Sigmoid colon (tissue), 7 donors: ENCODE data around the gene ANGPTL2. TPM values are rescaled to one million over a fixed set of nuclear protein-coding genes. Genes with fewer than 3 reads are reported as not detected.

Experiments
- DNase-seq: peaks from one replicate; pipeline ENCODE4 v3.0.0-alpha.2; 2019
- H3K27ac ChIP-seq, 4 donors: fragments of 200-600 bp; sonication (generic); one replicate each; pipeline ENCODE4 v1.5.1; 2016 to 2019; ENCODE audit warnings: mild to moderate bottlenecking in 1 of 4
- H3K27me3 ChIP-seq, 3 donors: fragments of 200-600 bp; sonication (generic); one replicate each; pipeline ENCODE4 v1.5.1; 2019; ENCODE audit warnings: mild to moderate bottlenecking in 1 of 3
- H3K36me3 ChIP-seq, 4 donors: fragments of 200-600 bp; sonication (generic); one replicate each; pipeline ENCODE4 v1.5.1; 2016 to 2019
- H3K4me1 ChIP-seq, 4 donors: fragments of 200-600 bp; sonication (generic); one replicate each; pipeline ENCODE4 v1.5.1; 2017 to 2019
- H3K4me3 ChIP-seq, 4 donors: fragments of 200-600 bp; sonication (generic); one replicate each; pipeline ENCODE4 v1.5.1; 2017 to 2019; ENCODE audit warnings: mild to moderate bottlenecking in 2 of 4, moderate library complexity in 1 of 4
- H3K9me3 ChIP-seq, 4 donors: fragments of 200-600 bp in 3 of 4; sonication (generic) in 3 of 4; one replicate each; pipeline versions ENCODE4 v1.5.1 to v1.6.1; 2013 to 2019
- EP300 ChIP-seq, 4 donors: sonication (generic); formaldehyde crosslinking; IDR thresholded peaks; one replicate each; pipeline ENCODE4 v1.6.1; 2017; ENCODE audit warnings: antibody characterized with exemption in 4 of 4
- POLR2A ChIP-seq, 2 donors: fragments of 450-650 bp; IDR thresholded peaks; one replicate each; pipeline ENCODE4 v1.6.1; 2016; ENCODE audit warnings: antibody characterized with exemption in 2 of 2, mild to moderate bottlenecking in 2 of 2, moderate library complexity in 2 of 2
- POLR2AphosphoS5 ChIP-seq, 4 donors: sonication (generic); formaldehyde crosslinking; IDR thresholded peaks; one replicate each; pipeline ENCODE4 v1.6.1; 2017; ENCODE audit warnings: antibody characterized with exemption in 4 of 4
- WGBS, 2 donors: extraction: QIAGEN DNeasy Blood & Tissue Kit; methylation state at CpG; one replicate each; pipeline ENCODE4 v1.1.7; 2013; 5-methylcytosine and 5-hydroxymethylcytosine counted together
- intact Hi-C: fragments of 100-400 bp; cut with DNase I; formaldehyde crosslinking; loops from one replicate; pipeline ENCODE4 v1.15.1; 2023
- polyA plus RNA-seq, 3 donors: library from polyadenylated mRNA; stranded (reverse); fragments of 200-250 nt; gene quantifications; one replicate each; pipeline ENCODE4 v1.2.3, GENCODE V29; 2013
- total RNA-seq, 4 donors: library from RNA; depleted of rRNA; stranded (reverse); fragments of >200 nt; gene quantifications; one replicate each; pipeline ENCODE4 v1.1.0, GENCODE V29; 2016
- TF ChIP-seq, protein P1 (sequence below), 4 experiments: fragments of 450-650 bp in 3 of 4; fragments of 200-600 bp in 1 of 4; IDR thresholded peaks; one replicate each; pipeline ENCODE4 v1.5.1; 2016 to 2019; ENCODE audit warnings: antibody characterized with exemption in 4 of 4, mild to moderate bottlenecking in 3 of 4, moderate library complexity in 2 of 4
- donor health status: healthy with polysubstance abuse.
- donor health status: Bipolar disorder and iron deficiency.
- donor health status: healthy.

Gene ANGPTL2
- total and polyA plus RNA-seq, 7 donors: 0.69 to 112 (median 50.5) TPM

DNA sequence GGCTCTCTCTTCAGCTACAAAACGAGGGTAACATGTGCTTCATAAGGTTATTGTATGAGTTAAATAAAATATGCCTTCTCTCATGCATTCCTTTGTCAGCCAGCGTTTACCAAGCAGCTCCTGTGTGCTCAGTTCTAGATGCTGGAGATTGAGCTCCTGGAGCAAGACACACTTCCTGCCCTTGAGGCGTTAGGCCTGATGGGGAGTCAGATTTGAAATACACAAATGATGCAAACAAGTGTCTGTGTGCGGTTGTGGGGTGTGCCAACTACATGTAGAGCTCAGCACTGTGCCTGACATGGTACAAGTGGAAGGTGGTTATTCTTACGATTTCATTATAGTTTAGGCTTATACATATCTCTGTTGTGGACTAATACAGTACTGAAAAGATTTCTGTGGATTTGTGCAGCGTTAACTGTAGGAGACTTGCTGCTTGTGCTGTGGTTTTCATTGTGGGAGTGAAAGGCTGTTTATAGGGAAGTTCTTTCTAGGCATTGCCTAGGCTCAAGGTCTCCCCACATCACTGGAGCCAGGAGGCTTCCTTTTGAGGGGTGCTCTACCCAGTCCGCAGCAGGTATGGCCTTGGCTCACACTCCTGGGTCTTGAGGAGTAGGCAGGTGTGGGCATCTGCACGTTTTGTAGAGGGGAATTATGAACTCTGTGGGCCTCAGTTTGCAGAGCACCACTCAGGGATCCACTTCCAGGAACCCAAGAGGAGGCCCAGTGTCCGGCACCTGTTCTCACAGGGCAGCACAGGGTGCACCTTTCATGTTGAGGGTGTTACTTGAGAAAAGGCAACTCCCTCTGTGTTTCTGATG, 39.8 kb upstream of the ANGPTL2 start:
- H3K36me3 ChIP-seq: no peaks in the 10 kb centered on the region
- peak overlapping the region in 2 of 4 donors; percentile 63 to 76 for H3K27ac ChIP-seq
- peaks cover 0 to 56% (median 29%) of the 10 kb centered on the region in 4 donors for H3K4me1 ChIP-seq
- H3K4me3 ChIP-seq: no peak overlapping the region
- TF ChIP-seq POLR2A (IDR thresholded peaks at IDR 0.05): no peak
- TF ChIP-seq EP300 (IDR thresholded peaks at IDR 0.05): no peak
- TF ChIP-seq, protein P1, sequence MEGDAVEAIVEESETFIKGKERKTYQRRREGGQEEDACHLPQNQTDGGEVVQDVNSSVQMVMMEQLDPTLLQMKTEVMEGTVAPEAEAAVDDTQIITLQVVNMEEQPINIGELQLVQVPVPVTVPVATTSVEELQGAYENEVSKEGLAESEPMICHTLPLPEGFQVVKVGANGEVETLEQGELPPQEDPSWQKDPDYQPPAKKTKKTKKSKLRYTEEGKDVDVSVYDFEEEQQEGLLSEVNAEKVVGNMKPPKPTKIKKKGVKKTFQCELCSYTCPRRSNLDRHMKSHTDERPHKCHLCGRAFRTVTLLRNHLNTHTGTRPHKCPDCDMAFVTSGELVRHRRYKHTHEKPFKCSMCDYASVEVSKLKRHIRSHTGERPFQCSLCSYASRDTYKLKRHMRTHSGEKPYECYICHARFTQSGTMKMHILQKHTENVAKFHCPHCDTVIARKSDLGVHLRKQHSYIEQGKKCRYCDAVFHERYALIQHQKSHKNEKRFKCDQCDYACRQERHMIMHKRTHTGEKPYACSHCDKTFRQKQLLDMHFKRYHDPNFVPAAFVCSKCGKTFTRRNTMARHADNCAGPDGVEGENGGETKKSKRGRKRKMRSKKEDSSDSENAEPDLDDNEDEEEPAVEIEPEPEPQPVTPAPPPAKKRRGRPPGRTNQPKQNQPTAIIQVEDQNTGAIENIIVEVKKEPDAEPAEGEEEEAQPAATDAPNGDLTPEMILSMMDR (IDR thresholded peaks at IDR 0.05): no peak
- TF ChIP-seq POLR2AphosphoS5 (IDR thresholded peaks at IDR 0.05): no peak
- peak; percentile 50 for DNase-seq
- WGBS, 2 donors: 71 to 75% methylated on average over 9 of the region's 9 CpGs
- intact Hi-C loops: no loop called here
- no peaks in the 10 kb centered on the region for H3K27me3 ChIP-seq
- no peaks in the 10 kb centered on the region for H3K9me3 ChIP-seq

DNA sequence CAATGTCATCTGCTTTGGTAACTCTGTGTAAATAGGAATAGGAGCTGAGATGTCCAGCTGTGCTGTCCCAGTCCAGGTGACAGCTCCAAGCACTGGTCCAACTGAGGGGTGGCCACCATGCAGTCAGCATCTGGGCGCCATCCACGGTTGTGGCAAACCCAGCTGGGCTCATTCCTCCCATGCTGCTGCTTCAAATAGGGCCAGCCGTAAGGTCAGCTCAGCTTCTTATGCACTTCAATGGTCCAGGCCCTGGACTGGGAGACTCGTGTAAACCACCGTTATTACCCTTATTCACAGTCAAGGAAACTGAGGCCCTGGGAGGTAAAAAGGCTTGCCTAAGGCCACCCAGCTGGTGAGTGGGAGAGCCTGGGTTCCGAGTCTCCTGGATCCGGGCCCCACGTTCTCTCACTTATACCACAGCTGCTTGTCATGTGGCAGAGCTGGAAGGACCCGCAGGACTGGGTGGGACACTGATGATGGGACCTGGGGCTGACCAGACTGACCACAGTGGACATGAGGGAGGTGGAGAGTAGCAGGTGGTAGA, 38.7 kb upstream of the ANGPTL2 start:
- WGBS, 2 donors: 97 to 98% methylated on average over 9 of the region's 9 CpGs
- Histone ChIP-seq H3K9me3 (no peaks in the 10 kb centered on the region), H3K27me3 (no peaks in the 10 kb centered on the region), H3K27ac (peak overlapping the region in 2 of 4 donors; percentile 76 to 78), H3K4me1 (peaks cover 0 to 56% (median 29%) of the 10 kb centered on the region in 4 donors), H3K4me3 (no peak overlapping the region), H3K36me3 (no peaks in the 10 kb centered on the region)
- peak; percentile 53 for DNase-seq
- TF ChIP-seq POLR2A (IDR thresholded peaks at IDR 0.05) (no peak), EP300 (IDR thresholded peaks at IDR 0.05) (no peak), POLR2AphosphoS5 (IDR thresholded peaks at IDR 0.05) (no peak)
- TF ChIP-seq, protein P1 (IDR thresholded peaks at IDR 0.05): no peak
- intact Hi-C loops: no loop called here

DNA sequence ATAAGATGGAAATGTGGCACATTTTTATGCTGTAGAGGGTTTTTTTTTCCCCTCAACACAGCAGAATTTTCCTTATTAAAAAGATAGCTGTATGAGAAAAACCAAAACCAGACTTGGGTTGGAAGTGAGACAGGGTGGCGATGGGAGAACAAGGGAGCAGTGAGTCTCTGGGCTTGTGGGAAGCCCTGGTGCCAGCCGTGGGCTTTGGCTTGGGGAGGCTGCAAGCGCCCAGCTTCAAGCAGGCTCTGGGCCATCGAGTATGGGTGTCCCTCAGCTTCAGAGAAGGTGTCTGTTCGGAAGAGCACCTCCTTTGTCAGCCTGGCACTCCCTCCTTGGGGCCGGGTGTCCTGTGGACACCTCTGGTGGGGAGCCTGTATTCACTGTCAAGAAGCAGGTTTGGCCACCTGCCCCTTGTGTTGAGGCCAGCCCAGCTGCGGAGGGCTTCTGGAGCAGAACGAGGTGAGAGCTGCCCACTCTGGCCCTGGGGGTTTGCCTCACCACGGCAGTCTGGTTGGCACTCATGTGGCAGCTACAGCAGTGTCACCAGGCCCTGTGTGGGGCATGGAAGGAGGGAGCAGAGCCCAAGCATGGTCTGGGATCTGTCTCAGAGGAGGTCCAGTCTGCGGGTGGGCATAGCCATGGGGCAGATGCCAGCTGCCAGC, 37.6 kb upstream of the ANGPTL2 start:
- H3K4me3 ChIP-seq: no peak overlapping the region
- peak; percentile 68 for DNase-seq
- no peaks in the 10 kb centered on the region for H3K9me3 ChIP-seq
- TF ChIP-seq EP300 (IDR thresholded peaks at IDR 0.05) (no peak), POLR2AphosphoS5 (IDR thresholded peaks at IDR 0.05) (no peak), POLR2A (IDR thresholded peaks at IDR 0.05) (no peak)
- TF ChIP-seq, protein P1 (IDR thresholded peaks at IDR 0.05): no peak
- no peaks in the 10 kb centered on the region for H3K27me3 ChIP-seq
- peaks cover 0 to 67% (median 35%) of the 10 kb centered on the region in 4 donors for H3K4me1 ChIP-seq
- intact Hi-C loops: no loop called here
- 91 to 94% methylated on average over 10 of the region's 10 CpGs for WGBS, 2 donors
- peak overlapping the region in 3 of 4 donors; percentile 59 to 78 (median 76) for H3K27ac ChIP-seq
- no peaks in the 10 kb centered on the region for H3K36me3 ChIP-seq

DNA sequence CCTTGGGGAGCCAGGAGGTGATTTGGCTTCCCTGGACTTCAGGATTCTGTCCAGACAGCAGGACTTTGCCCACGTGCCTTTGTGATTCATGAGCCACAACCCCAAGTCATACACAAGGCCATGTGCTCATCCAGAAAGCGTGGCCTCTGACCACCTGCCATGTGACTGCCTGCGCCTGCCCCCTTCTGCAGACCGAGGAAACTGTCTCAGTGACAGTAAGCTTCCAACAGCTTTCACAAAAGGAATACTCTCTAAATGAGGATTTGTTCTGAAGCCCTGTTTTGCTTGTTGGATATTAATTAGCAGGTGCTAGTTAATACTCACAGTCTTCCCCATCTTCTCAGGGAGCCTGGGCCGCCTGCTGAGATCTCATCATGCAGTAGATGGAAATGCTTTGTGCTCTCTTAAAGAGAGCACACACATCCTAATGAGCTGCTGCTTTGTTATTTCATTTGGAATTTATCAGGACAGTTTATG, 36.9 kb upstream of the ANGPTL2 start:
- Histone ChIP-seq H3K36me3 (no peaks in the 10 kb centered on the region), H3K27ac (peak overlapping the region in 3 of 4 donors; percentile 59 to 78 (median 76)), H3K27me3 (no peaks in the 10 kb centered on the region), H3K4me1 (peaks cover 0 to 74% (median 41%) of the 10 kb centered on the region in 4 donors), H3K9me3 (no peaks in the 10 kb centered on the region), H3K4me3 (no peak overlapping the region)
- 74 to 77% methylated on average over 5 of the region's 5 CpGs for WGBS, 2 donors
- intact Hi-C loops: no loop called here
- peak; percentile 92 for DNase-seq
- TF ChIP-seq, protein P1 (IDR thresholded peaks at IDR 0.05): peak; percentile 7 to 32 (median 22)
- TF ChIP-seq POLR2A (IDR thresholded peaks at IDR 0.05): no peak
- TF ChIP-seq EP300 (IDR thresholded peaks at IDR 0.05): peak in 2 of 4 donors; percentile 73 to 82
- TF ChIP-seq POLR2AphosphoS5 (IDR thresholded peaks at IDR 0.05): peak in 3 of 4 donors; percentile 58 to 86 (median 64)
